GM12891 (cell line): ENCODE results near the gene GNPNAT1.
"Not testable (repeated sequence)": the region's sequence is repeated elsewhere in the genome, so short reads cannot be mapped to it uniquely, and the experiment has no call there.

Source experiments
- PAX5 ChIP-seq: IDR thresholded peaks from 2 replicates; pipeline ENCODE4 v1.6.1; 2011; ENCODE audit warnings: low read length, moderate library complexity, mild to moderate bottlenecking; ENCODE audit not compliant: insufficient read depth, severe bottlenecking
- POLR2A ChIP-seq: IDR thresholded peaks from 2 replicates; pipeline ENCODE4 v1.6.1; 2011; ENCODE audit warnings: low read depth, low read length, control low read depth
- POLR2AphosphoS5 ChIP-seq: IDR thresholded peaks from 2 replicates; pipeline ENCODE4 v1.6.1; 2011; ENCODE audit warnings: low read depth, low read length, control low read depth
- POU2F2 ChIP-seq: IDR thresholded peaks from 2 replicates; pipeline ENCODE4 v1.6.1; 2011; ENCODE audit warnings: low read depth, mild to moderate bottlenecking, control low read depth, low read length, moderate library complexity
- SPI1 ChIP-seq: IDR thresholded peaks from 2 replicates; pipeline ENCODE4 v1.6.1; 2011; ENCODE audit warnings: low read depth, low read length, control low read depth
- TAF1 ChIP-seq: IDR thresholded peaks from 2 replicates; pipeline ENCODE4 v1.6.1; 2011; ENCODE audit warnings: low read depth, low read length, control low read depth

DNA sequence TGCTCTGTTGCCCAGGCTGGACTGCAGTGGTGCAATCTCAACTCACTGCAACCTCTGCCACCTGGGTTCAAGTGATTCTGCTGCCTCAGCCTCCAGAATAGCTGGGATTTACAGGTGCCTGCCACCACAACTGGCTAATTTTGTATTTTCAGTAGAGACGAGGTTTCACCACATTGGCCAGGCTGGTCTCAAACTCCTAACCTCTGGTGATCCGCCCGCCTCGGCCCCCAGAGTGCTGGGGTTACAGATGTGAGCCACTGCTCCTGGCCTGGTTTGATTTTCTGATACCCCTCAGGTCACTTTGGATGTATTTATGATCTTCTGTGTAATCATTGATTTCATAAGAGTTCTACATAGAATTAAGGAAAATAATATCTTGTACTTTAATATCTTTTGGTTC is 28.5 kb downstream of the GNPNAT1 start:
- not testable (repeated sequence) for TF ChIP-seq POLR2AphosphoS5, TAF1, POLR2A, PAX5, SPI1, POU2F2
